Keratinocyte (primary cell): ENCODE data around the gene RSRC2. TPM values are rescaled to one million over a fixed set of nuclear protein-coding genes. Genes with fewer than 3 reads are reported as not detected.
A peak's percentile ranks its signal among the peaks of the same experiment; 100 is the strongest.

Source experiments
- DNase-seq: peaks from one replicate; pipeline ENCODE4 v3.0.0-alpha.2; 2011; ENCODE audit warnings: low read depth, missing footprints, low spot score
- FAIRE-seq: peaks from 2 replicates; lab custom pipeline; 2011; peaks lifted over from hg19 to GRCh38; lab: Jason Lieb, UNC
- H2AFZ ChIP-seq: 2 replicates; pipeline ENCODE4 v1.6.0; 2012; ENCODE audit warnings: low read length, control low read depth, inconsistent platforms; ENCODE audit not compliant: control insufficient read depth
- H3K27ac ChIP-seq: 2 replicates; pipeline ENCODE4 v1.5.1; 2011; ENCODE audit warnings: low read length; ENCODE audit not compliant: control insufficient read depth, insufficient read depth
- H3K27me3 ChIP-seq: 3 replicates; pipeline ENCODE4 v1.6.0; 2011; ENCODE audit warnings: low read length; ENCODE audit not compliant: control insufficient read depth, insufficient read depth; ENCODE audit errors: extremely low read depth
- H3K36me3 ChIP-seq, 2 experiments: 2 replicates in 1 of 2; 3 replicates in 1 of 2; pipeline ENCODE4 v1.5.1; 2011; ENCODE audit warnings: low read length in 2 of 2, mild to moderate bottlenecking in 1 of 2; ENCODE audit not compliant: control insufficient read depth in 2 of 2, insufficient read depth in 2 of 2; ENCODE audit errors: extremely low read depth in 1 of 2
- H3K4me1 ChIP-seq: 3 replicates; pipeline ENCODE4 v1.5.1; 2011; ENCODE audit warnings: low read length; ENCODE audit not compliant: control insufficient read depth, insufficient read depth; ENCODE audit errors: extremely low read depth
- H3K4me2 ChIP-seq: 3 replicates; pipeline ENCODE4 v1.6.0; 2011; ENCODE audit warnings: low read depth, low read length; ENCODE audit not compliant: control insufficient read depth, insufficient read depth; ENCODE audit errors: extremely low read depth
- H3K4me3 ChIP-seq, 3 experiments: fragments of 200-600 bp in 1 of 3; sonication (generic) in 1 of 3; 2 replicates in 2 of 3; 3 replicates in 1 of 3; pipeline ENCODE4 v1.5.1; 2011 to 2016; ENCODE audit warnings: low read length in 3 of 3, mild to moderate bottlenecking in 3 of 3, control low read depth in 2 of 3, inconsistent platforms in 1 of 3, low read depth in 1 of 3, mixed read lengths in 1 of 3, mixed run types in 1 of 3, moderate library complexity in 1 of 3; ENCODE audit not compliant: control insufficient read depth in 2 of 3, insufficient read depth in 2 of 3; ENCODE audit errors: extremely low read depth in 1 of 3
- H3K79me2 ChIP-seq: 2 replicates; pipeline ENCODE4 v1.6.0; 2012; ENCODE audit warnings: low read length; ENCODE audit not compliant: control insufficient read depth, insufficient read depth
- H3K9ac ChIP-seq: 3 replicates; pipeline ENCODE4 v1.6.0; 2011; ENCODE audit warnings: low read length; ENCODE audit not compliant: control insufficient read depth, insufficient read depth; ENCODE audit errors: extremely low read depth
- H3K9me1 ChIP-seq: 3 replicates; pipeline ENCODE4 v1.6.0; 2011; ENCODE audit warnings: low read length; ENCODE audit not compliant: control insufficient read depth, insufficient read depth; ENCODE audit errors: extremely low read depth
- H3K9me3 ChIP-seq: 2 replicates; pipeline ENCODE4 v1.5.1; 2012; ENCODE audit warnings: low read depth, low read length; ENCODE audit not compliant: control insufficient read depth
- H4K20me1 ChIP-seq: 3 replicates; pipeline ENCODE4 v1.6.0; 2011; ENCODE audit warnings: low read length; ENCODE audit not compliant: control insufficient read depth, insufficient read depth; ENCODE audit errors: extremely low read depth
- CTCF ChIP-seq, 3 experiments: IDR thresholded peaks in 1 of 3; conservative IDR thresholded peaks in 1 of 3; optimal IDR thresholded peaks in 1 of 3; 2 replicates in 2 of 3; 3 replicates in 1 of 3; pipeline versions ENCODE3 to v1.5.1; 2011; ENCODE audit warnings: low read length in 3 of 3, mild to moderate bottlenecking in 3 of 3, moderate library complexity in 2 of 3, control low read depth in 1 of 3, inconsistent platforms in 1 of 3; ENCODE audit not compliant: insufficient read depth in 2 of 3; ENCODE audit errors: extremely low read depth in 1 of 3
- EZH2 ChIP-seq: IDR thresholded peaks from one replicate; pipeline ENCODE4 v1.6.1; 2012; ENCODE audit warnings: inconsistent platforms, mild to moderate bottlenecking, low read length, moderate library complexity
- dilution Hi-C: fragments of 300-500 bp; cut with MboI; formaldehyde crosslinking; loops from one replicate; pipeline ENCODE4 v1.7.0; 2020; ENCODE audit warnings: low sequenced_read_pairs; ENCODE audit not compliant: extremely low pct_ligation_motif_present
- polyA plus RNA-seq, 5 experiments: library from polyadenylated mRNA; depleted of rRNA in 3 of 5; stranded (reverse) in 3 of 5; stranded (forward) in 1 of 5; unstranded in 1 of 5; fragments of >200 nt; gene quantifications; 1 replicate in 1 of 5; 2 replicates in 3 of 5; 3 replicates in 1 of 5; pipeline versions ENCODE4 v1.2.1 to v1.2.3, GENCODE V29; 2011 to 2012; ENCODE audit warnings: missing spikeins in 2 of 5, low read depth in 1 of 5, low replicate concordance in 1 of 5

Gene RSRC2
- polyA plus RNA-seq, 1 donor (not counting 4 experiments of a cell fraction or from before 2014, with no cell fraction given): 45.6 TPM

GRCh38 chr12:122523280-122523679, 3.5 kb downstream of the RSRC2 start:
- DNase-seq: no peak

DNA sequence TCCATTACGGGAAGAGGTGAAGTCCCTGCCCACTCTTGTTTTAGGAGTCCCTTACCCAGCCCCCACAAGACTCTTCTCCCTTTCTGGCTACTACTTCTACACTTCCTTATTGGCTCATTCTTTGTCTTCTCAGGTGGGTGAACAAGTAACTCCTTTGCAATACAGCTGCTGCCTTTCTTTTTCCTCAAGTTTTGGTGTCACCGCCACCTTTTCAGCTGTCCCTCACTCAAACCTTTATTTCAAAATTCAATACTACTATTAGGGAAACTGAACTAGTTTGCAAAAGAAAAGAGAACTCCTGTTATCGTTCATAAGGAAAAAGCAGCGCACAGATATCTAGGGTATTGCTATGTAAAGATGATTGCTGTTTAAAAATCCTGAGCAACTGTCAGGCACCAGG, 6.1 kb downstream of the RSRC2 start:
- H3K4me2 ChIP-seq: no peak overlapping the region
- H3K27me3 ChIP-seq: no peaks in the 10 kb centered on the region
- peaks cover 93% of the 10 kb centered on the region for H3K79me2 ChIP-seq
- dilution Hi-C loops: no loop called here
- no peak overlapping the region for H3K9ac ChIP-seq
- H2AFZ ChIP-seq: no peak overlapping the region
- FAIRE-seq (no peak), DNase-seq (no peak)
- TF ChIP-seq EZH2 (no peak), CTCF (optimal IDR thresholded peaks at IDR 0.05 in 1 of 3, IDR thresholded peaks at IDR 0.05 in 1 of 3, conservative IDR thresholded peaks at IDR 0.05 in 1 of 3; ENCODE audit: extremely low read depth in 1 of 3, insufficient read depth in 2 of 3, low read length in 3 of 3) (no peak)
- no peak overlapping the region for H3K27ac ChIP-seq
- H3K4me3 ChIP-seq: no peak overlapping the region
- H4K20me1 ChIP-seq: peaks cover 37% of the 10 kb centered on the region
- no peaks in the 10 kb centered on the region for H3K9me1 ChIP-seq
- H3K4me1 ChIP-seq: peaks cover 20% of the 10 kb centered on the region
- H3K36me3 ChIP-seq: peaks cover 27 to 55% of the 10 kb centered on the region in 2 experiments
- no peaks in the 10 kb centered on the region for H3K9me3 ChIP-seq

More at GRCh38 chr12:122523280-122523679, 3.5 kb downstream of the RSRC2 start:
- FAIRE-seq: no peak
- Histone ChIP-seq H3K27ac (peak overlapping the region; percentile 7), H3K79me2 (peaks cover 90% of the 10 kb centered on the region), H3K4me3 (peak overlapping the region in 2 of 3 experiments; percentile 53 to 61), H3K9me3 (no peaks in the 10 kb centered on the region), H4K20me1 (peaks cover 33% of the 10 kb centered on the region), H3K9ac (peak overlapping the region; percentile 28), H3K36me3 (peaks cover 11 to 32% of the 10 kb centered on the region in 2 experiments), H3K4me1 (peaks cover 20% of the 10 kb centered on the region), H2AFZ (no peak overlapping the region), H3K9me1 (no peaks in the 10 kb centered on the region), H3K4me2 (peak overlapping the region; percentile 76), H3K27me3 (no peaks in the 10 kb centered on the region)
- TF ChIP-seq CTCF (optimal IDR thresholded peaks at IDR 0.05 in 1 of 3, IDR thresholded peaks at IDR 0.05 in 1 of 3, conservative IDR thresholded peaks at IDR 0.05 in 1 of 3; ENCODE audit: extremely low read depth in 1 of 3, insufficient read depth in 2 of 3, low read length in 3 of 3): no peak
- TF ChIP-seq EZH2: no peak
- dilution Hi-C loops: no loop called here
